ENCODE measurements around the gene RPS6KA5. TPM values are rescaled to one million over a fixed set of nuclear protein-coding genes. Genes with fewer than 3 reads are reported as not detected.
"Not testable (repeated sequence)": the region's sequence is repeated elsewhere in the genome, so short reads cannot be mapped to it uniquely, and the experiment has no call there.

Gene RPS6KA5
- 11.9 TPM for total RNA-seq
- long read RNA-seq, full-length matches to known transcripts = 20 of 31 reads
- long read RNA-seq, partial matches to known transcripts = 4 of 31 reads
- long read RNA-seq, other reads (novel, unspliced or antisense) = 7 of 31 reads

DNA sequence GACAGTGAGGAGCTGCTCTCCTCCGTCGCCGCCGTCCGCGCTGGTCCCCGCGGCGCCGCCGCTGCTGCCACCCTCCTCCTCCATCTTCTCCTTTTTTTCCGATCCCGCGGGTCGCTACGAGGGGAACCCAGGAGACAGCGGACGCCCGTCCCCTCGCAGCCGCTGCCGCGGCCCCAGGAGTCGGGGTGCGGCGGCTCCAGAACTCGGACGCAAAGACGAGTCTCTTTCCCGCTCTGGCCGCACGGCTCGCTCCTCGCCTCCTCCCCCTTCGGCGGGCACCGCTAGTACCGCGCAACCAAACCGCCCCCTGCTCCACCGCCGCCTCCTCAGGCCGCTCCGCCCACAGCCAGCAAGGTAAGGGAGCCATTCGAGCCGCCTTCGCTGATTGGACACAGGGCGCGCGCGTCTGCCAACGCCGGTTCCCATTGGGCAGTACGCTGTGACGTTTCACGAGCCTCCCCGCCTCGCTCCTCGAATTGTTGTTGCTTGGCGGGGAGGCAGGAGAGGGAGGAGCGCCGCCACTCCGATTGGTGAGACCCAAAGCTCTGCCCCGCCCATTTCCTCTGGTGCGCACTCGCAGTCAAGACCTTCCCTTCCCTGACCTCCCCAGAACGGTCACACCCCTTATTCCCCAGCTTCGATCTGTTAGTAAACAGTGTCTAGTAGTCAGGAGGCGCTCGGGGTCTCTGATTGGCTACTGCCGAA, at the start of gene RPS6KA5:
Gene RPS6KA5 (minus strand): TSS at position 291 of the 705 bp plus-strand sequence. CDS start 207 bp downstream, at position 84.
- DNase-seq = peak; percentile 100
- intact Hi-C loops (cut with micrococcal nuclease) = no loop called here
- ATAC-seq = peak; percentile 97

- DNase-seq (no peak), ATAC-seq (no peak)
- intact Hi-C loops (cut with micrococcal nuclease) = no loop called here
These were observed 48.6 kb upstream of the RPS6KA5 start for GRCh38 chr14:91108941-91109611.

DNA sequence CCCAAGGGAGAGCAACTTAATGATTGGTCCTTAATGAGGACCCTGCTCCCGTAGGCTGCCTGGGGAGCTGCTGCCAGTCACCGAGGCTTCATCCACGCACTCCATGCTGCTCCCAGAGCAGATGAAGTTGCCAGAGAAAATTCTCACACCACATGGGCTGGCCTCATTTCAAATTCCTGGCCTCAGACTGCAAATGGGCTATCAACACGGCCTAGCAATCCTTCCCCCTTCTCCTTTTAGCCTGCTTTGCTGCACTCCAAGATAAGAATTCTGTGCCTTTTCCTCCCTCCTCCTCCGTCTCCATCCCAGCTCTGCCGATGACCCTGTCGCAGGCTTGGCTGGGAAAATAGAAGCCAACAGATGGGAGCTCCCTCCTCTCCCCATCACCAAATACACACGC, 42.7 kb upstream of the RPS6KA5 start:
- intact Hi-C loops (cut with micrococcal nuclease) = no loop called here
- DNase-seq (peak; percentile 44), ATAC-seq (peak; percentile 82)

DNA sequence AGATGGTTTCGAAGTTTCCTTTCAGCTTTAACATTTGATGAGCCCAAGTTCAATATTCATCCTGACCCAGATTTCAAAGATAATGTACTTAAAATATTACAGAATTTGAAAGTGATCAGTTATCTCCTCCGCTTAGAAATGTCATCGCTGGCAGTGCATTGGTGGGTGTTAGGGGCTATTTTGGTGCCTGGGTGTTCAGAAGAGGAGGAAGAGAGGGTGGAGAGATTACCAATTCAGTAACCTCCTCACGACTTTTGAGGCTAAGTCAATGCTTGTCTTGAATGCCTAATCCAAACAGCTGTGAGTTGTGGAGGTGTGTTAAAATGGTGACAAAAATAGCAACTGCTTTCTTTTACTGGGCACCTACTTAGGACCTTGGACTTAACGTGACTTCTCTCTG, 39.7 kb upstream of the RPS6KA5 start:
- DNase-seq (no peak), ATAC-seq (no peak)
- intact Hi-C loops (cut with micrococcal nuclease) = no loop called here

DNA sequence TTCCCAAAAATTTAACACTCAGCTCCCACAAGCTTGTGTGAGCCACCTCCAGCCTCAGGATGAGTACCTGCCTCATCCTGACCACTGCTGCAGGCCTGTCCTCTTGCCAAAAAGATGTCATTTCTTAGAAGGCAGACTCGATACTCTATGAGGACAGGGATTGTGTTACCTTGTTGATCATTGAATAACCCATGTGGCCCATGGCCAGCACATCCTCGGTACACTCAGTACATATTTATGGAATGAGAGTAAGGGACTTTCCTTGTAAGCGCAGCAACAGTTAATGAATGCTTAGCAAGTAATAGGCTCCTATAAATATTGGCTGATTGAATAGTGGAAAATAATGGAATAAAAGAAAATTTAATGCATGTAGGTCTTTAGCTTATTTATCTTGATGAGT, 38.1 kb upstream of the RPS6KA5 start:
- no peak for ATAC-seq
- no peak for DNase-seq
- intact Hi-C loops (cut with micrococcal nuclease) = no loop called here

- DNase-seq; intact Hi-C loops (cut with micrococcal nuclease); ATAC-seq: not testable (repeated sequence)
These were observed 37.2 kb upstream of the RPS6KA5 start for GRCh38 chr14:91097657-91098056.

DNA sequence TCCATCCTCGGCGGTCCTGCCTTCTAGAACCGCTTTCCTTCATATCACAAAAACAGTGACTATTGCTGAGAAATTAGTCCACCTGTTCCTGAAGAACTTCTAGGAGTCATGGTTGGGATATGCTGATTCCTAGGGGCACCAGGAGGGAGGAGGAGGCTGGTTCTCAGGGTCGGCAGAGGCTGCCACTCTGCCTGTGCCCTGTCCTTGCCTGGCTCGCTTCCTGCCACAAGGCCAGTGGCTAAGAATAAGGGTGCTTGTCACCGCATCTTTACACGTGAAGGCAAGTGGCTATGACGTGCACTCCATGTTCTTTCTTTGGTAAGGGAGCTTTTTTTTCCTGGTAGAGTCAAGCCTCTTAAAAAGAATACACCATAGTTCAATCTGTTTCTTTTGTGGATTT, 34.7 kb upstream of the RPS6KA5 start:
- DNase-seq (no peak), ATAC-seq (no peak)
- intact Hi-C loops (cut with micrococcal nuclease) = no loop called here

DNA sequence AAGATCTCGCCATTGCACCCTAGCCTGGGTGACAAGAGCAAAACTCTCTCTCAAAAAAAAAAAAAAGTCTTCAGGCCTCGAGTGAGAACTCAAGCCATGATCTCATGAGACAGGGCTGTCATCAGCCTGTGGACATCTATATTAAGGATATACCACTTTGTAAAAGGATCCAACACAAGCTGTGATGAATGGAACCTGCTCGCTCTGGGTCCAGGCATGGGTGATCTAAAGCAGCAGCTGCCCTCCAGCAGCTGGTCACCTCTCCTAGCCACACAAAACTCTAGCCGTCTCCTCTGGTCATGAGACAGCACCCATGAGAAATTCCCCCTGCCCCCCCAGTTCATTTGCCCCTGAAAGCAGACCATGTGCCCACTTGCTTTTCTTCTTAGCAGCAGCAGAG, 34.3 kb upstream of the RPS6KA5 start:
- ATAC-seq (no peak), DNase-seq (no peak)
- intact Hi-C loops (cut with micrococcal nuclease) = no loop called here

- ATAC-seq; DNase-seq; intact Hi-C loops (cut with micrococcal nuclease): not testable (repeated sequence)
These were observed 33.5 kb upstream of the RPS6KA5 start for GRCh38 chr14:91093743-91094472.

- no peak for ATAC-seq
- DNase-seq = no peak
- intact Hi-C loops (cut with micrococcal nuclease) = no loop called here
These were observed 31.6 kb upstream of the RPS6KA5 start for GRCh38 chr14:91092073-91092472.

DNA sequence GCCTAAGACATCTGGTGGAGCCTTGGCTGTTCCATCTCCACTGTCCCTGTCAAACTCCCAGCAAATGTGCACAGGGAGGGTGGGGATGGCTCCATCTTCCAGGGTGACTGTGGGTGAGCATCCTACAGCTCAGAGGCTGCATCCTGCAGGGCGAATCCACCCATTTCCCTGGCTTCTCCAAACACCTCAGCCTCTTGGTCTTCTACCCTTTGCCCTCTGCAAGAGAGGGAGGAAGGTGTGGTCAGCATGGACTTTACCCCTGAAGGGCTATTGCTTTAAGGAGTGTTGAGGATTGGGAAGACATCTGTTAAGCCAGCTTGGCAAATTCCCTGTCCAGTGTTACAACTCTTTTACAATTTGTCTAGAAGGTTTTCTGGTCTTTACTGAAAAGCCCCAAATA, 30.3 kb upstream of the RPS6KA5 start:
- intact Hi-C loops (cut with micrococcal nuclease) = no loop called here
- no peak for DNase-seq
- no peak for ATAC-seq

GRCh38 chr14:91089958-91090535, 29.6 kb upstream of the RPS6KA5 start:
- intact Hi-C loops (cut with micrococcal nuclease) = no loop called here
- no peak for ATAC-seq
- DNase-seq = no peak

GRCh38 chr14:91088585-91089235, 28.3 kb upstream of the RPS6KA5 start:
- no peak for DNase-seq
- ATAC-seq = no peak
- intact Hi-C loops (cut with micrococcal nuclease) = no loop called here

GRCh38 chr14:91087470-91087869, 27.0 kb upstream of the RPS6KA5 start:
- DNase-seq; intact Hi-C loops (cut with micrococcal nuclease); ATAC-seq: not testable (repeated sequence)

DNA sequence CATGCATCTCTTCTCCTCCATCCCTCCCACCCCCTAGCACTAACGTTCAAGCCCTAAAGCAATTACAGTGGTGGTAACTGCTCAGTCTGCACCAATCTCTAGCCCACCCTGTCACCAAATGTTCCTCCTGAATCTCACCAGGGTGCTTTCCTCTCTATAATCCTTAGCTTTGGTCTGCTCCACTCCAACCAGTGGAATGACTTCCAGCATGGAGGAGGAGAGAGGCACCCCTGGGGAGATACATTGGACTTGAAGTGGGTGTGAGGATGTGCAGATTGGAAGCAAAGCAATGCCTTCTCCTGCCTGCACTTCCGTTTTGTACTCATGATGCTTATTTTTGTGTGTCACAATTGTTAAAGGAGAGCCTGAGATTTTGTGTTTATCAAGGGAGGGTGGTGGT, 24.1 kb upstream of the RPS6KA5 start:
- intact Hi-C loops (cut with micrococcal nuclease) = no loop called here
- no peak for DNase-seq
- ATAC-seq = no peak

DNA sequence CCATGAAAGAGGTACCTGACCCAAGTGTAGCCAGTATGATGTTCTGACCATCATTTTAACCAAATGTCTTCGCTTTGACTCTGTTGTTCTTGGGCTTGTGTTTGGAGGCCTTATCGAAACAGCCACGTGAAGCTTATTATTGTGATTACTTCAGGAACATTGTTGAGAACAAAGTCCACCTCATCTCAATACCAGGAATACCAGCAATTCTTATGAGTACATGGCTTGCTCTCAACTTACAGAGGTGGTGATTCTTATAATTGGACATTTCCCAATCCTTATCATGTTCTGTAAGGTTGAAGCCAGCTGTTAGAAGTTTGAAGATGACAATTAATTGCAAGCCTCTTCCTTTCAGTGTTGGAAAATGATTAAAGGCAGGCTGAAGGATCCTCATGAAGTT, 21.8 kb upstream of the RPS6KA5 start:
- no peak for ATAC-seq
- intact Hi-C loops (cut with micrococcal nuclease) = no loop called here

GRCh38 chr14:91080071-91080470, 19.6 kb upstream of the RPS6KA5 start:
- ATAC-seq = no peak
- no peak for DNase-seq
- intact Hi-C loops (cut with micrococcal nuclease) = no loop called here

More for the DNA sequence above, 21.8 kb upstream of the RPS6KA5 start:
- no peak for DNase-seq

DNA sequence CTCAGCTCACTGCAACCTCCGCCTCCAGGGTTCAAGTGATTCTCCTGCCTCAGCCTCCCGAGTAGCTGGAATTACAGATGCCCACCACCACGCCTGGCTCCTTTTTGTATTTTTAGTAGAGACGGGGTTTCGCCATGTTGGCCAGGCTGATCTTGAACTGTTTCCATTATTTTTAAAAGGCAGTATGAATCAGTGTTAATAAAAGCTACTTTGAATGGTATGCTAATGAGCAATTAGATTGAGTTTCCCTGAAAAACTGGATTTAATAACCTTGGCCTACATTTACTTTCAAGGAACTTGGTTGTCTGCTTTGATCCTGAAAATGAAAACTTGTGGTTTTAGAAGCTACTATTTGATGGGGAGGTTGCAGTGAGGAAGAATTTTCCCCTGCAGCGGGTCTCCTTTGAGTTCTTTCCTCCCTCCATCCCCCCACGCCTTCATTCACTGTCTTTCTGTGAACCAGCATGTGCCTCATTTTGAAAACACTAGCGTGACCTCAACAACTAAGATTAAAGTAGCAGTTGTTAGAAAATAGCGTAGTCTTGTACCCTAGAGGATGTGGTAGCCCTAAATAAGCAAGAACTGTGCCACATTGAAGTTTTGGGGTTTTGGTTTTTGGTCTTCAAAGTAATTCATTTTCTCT, 17.8 kb upstream of the RPS6KA5 start:
- no peak for ATAC-seq
- no peak for DNase-seq
- intact Hi-C loops (cut with micrococcal nuclease) = no loop called here

- no peak for DNase-seq
- intact Hi-C loops (cut with micrococcal nuclease) = no loop called here
- no peak for ATAC-seq
These were observed 15.1 kb upstream of the RPS6KA5 start for GRCh38 chr14:91075553-91075952.

All from left ventricle myocardium superior (tissue), 1 donor.